ENCODE data around the gene NOTCH3.
A peak's percentile ranks its signal among the peaks of the same experiment; 100 is the strongest.

Gene NOTCH3

DNA sequence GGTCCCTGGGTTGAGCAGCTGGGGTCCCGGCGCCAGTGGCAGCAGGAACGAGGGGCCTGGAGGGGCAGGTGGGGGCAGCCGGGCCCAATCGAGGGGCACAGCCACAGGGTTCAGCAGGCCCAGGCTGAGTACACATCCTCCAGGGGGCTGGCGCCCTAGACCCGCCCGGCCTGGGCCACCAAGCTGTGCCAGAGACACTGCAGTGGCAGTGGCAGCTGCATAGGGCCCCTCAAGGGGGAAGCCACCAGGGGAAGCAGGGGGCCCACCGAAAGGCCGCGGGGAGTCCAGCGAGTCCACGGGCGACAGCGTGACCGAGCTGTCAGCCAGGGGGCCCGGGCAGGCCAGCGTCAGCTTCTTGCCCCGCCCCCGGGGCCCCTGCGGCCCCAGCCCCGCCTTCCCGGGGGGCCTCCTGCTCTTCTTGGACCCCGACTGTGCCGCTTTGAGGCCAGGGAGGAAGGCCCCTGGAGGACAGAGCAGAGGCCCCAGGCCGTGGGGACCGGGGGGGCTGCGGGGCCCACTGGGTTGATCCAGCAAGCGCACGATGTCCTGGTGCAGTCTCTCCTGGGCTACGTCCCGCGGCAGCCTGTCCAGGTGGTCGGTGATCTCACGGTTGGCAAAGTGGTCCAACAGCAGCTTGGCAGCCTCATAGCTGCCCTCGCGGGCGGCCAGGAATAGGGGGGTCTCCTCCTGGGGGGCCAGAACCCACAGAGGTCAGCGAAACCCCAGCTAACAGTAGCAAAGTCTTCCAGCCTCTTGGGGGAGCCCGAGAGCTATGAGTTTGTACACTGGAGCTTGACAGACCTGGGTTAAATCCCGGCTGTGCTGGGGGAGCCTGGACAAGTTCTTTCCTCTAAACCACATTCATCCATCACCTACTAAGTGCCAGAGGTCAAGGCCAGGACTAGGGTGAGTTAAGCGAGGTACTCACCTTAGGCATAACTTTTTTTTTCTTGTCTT lies 39.5 kb downstream of the NOTCH3 start:
- DNase-seq (ENCODE audit: low read depth) = no peak

DNA sequence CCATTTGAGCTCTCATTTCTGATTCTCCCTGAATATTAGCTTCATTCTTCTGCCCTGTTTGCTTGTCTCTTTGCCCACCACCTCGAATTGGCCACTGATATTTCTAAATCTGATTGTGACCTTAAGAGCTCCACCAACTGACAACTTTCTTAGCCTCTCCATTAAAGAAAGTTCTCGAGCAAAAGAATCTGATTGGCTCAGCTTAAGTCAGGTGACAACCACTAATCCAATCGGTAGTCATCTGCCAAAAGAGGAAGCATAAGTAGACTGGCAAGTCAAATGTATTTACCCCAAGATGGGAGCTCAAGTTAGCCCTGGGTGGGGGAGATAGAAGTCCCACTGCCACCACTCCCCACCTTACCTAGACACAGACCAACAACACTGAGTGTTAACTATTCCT lies 41.5 kb downstream of the NOTCH3 start:
- DNase-seq (ENCODE audit: low read depth) = no peak

DNA sequence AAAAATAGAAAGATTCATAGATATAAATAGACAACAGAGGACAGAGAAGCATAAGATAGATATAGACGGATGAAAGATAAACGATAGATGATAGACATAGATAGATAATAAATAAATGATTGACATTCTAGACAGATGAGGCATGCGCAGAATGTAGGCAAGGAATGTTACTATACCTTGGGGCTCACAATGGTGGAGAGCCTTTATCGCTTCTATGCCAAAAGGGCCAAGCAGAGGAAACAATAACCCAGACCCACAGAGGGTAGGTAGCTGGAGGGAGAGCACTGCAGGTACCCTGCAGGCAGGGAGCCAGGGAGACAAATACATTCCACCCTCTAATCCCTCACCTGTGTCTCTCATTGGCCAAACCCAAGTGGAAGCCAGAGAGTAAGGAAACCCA lies 44.4 kb downstream of the NOTCH3 start:
- DNase-seq (ENCODE audit: low read depth) = no peak

DNA sequence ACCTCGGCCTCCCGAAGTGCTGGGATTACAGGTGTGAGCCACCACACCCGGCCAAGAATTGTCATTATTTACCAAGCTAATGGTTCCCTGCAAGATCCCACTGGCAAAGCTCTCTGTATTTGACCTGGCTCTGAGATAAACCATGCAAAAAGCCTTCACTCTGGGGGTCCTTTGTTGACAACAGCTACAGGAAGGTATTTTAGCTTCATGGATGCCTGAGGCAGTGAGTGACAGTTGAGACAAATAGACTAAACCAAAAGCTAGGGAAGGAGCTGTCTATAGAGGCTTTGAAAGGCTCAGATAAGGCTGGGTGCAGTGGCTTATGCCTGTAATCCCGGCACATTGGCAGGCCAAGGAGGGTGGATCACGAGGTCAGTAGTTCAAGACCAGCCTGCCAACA lies 45.5 kb downstream of the NOTCH3 start:
- DNase-seq (ENCODE audit: low read depth) = no peak

DNA sequence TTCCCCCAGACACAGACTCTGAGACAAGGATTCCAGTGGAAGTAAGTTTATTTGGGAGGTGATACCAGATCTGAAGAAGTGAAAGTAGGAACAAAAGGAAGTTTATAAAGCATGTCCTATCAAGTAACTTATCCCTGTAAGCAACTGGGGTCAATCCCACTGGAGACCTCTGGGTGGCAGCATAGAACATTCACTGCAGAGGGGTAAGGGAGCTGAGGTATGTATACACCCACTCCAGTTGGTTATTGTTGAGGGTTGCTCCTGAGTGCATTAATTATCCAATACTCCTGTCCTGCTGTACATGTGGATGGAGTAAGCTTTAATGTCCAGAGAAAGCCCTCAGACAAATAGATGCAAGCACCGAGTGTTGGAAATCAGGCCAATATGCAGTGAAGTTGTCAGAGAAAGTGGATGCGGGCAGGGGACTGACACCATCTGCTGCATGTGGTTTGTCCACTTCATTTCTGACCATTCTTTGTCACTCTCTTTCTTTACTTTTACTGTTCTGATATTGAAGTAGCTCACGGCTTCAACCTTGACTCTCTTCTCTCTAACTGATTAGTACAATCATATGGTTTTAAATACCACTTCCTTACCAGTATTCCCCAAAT lies 46.7 kb downstream of the NOTCH3 start:
- DNase-seq (ENCODE audit: low read depth) = no peak

DNA sequence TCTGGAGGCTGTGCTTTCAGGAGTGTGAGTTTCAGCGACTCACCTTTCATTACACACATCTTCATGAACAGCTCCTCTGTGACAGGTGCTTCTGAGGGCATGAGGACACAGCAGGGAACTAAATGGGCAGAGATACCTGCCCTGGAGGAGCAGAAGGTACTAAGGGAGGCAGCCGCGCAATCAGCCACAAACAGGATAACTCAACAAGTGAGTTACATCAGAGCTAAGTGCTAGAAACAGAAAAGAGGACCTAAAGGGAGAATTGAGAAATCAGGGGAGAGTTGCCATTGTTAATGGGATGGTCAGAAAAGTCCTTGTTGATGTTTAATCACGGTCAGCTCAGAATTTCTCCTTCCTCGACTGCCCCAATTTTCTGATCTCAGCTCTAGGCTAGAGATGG lies 51.1 kb downstream of the NOTCH3 start:
- no peak for DNase-seq (ENCODE audit: low read depth)

DNA sequence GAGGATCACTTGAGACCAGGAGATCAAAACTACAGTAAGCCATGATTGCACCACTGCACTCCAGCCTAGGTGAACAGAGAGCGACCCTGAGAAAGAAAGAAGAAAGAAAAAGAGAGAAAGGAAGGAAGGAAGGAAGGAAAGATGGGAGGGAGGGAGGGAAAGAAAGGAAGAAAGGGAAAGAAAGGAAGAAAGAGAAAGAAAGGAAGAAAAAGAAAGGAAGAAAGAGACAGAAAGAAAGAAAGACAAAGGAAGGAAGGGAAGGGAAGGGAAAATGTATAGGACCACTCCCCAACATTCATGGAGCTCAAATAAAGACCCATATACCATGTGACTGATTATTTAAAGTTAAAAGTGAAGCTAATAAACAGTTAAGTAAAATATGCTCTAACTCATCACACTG lies 53.7 kb downstream of the NOTCH3 start:
- DNase-seq (ENCODE audit: low read depth) = no peak

DNA sequence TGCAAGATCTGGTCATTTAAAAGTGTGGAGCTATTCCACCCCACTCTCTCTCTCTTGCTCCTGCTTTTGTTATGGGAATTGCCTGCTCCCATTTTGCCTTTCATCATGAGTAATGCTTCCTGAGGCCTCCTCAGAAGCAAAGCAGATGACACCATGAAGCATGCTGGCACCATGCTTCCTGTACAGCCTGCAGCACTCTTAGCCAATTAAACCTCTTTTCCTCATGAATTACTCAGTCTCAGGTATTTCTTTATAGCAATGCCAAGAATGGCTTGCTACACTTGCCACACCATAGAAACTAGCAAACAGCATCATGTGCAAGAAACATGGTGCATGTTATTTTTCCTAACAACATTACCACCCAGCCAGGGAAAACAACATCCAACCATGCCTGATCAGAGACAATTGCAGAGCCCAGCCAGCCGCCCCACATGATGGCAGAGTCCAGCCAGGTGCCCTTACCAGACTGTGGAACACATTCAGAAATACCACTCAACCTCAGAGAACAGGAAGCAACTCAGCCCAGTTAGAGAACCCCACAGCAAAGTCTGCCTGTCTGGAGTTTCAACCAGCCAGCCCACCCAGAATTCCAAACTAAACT lies 56.6 kb downstream of the NOTCH3 start:
- DNase-seq (ENCODE audit: low read depth) = no peak

DNA sequence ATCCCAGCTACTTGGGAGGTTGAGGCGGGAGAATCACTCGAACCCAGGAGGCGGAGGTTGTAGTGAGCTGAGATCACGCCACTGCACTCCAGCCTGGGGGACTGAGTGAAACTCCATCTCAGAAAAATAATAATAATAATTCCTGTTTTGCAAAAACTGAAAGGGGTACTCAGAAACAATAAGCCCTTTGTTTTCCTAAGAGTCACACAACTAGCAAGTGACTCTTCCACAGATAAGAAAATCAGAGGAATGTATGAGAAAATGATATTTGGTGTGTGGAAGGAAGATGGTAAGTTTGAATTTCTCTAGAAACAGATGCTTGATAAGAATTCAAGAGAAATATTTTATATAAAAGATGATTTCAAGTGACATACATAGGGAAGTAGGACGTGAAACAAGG lies 58.5 kb downstream of the NOTCH3 start:
- no peak for DNase-seq (ENCODE audit: low read depth)

DNA sequence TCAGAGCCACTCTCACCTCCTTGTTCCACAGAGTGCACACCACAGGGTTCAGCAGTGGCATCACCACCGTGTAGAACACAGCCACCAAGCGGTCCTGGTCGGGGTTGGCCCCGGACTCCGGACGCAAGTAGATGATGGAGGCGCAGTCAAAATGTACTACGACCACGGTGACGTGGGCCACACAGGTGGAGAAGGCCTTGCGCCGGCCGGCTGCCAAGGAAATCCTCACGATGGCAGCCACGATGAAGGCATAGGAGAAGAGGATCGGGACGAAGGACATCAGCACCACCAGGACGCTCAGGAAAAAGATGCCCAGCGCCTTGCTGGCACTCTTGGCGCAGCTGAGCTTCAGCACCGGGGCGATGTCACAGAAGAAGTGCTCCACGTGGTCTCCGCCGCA lies 59.7 kb downstream of the NOTCH3 start:
- DNase-seq (ENCODE audit: low read depth) = no peak

DNA sequence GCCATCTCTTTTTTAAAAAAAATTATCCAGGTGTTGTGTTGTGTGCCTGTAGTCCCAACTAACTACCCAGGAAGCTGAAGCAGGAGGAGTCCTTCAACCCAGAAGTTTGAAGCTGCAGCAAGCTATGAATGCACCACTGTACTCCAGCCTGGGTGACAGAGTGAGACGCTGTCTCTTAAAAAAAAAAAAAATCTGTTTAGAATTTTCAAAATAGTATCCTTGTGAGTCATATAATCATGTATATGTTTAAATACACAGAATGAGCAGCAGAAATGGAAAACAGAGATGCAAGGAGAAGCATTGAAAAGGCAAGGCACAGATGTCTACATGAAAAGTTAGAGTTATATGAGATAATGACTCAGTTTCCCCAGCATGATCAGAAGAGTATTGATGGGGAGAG lies 62.4 kb downstream of the NOTCH3 start:
- DNase-seq (ENCODE audit: low read depth) = no peak

DNA sequence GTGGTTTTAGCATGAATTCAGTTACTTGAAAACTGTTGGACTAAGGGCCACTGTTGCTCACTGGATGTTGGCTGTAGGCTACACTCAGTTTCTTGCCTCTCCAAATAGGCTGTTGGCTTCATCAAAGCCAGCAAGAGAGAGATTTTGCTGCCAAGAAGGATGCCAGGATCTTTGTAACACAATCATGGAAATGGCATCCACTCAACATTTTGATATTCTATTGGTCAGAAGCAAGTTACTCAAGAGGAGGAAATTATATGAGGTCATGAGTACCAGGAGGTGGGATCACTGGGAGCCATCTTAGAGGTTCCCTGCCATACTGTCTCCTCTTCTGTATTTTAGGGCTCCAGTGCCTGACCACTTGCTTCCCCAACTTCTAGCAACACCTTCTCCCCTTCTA lies 63.0 kb downstream of the NOTCH3 start:
- no peak for DNase-seq (ENCODE audit: low read depth)

DNA sequence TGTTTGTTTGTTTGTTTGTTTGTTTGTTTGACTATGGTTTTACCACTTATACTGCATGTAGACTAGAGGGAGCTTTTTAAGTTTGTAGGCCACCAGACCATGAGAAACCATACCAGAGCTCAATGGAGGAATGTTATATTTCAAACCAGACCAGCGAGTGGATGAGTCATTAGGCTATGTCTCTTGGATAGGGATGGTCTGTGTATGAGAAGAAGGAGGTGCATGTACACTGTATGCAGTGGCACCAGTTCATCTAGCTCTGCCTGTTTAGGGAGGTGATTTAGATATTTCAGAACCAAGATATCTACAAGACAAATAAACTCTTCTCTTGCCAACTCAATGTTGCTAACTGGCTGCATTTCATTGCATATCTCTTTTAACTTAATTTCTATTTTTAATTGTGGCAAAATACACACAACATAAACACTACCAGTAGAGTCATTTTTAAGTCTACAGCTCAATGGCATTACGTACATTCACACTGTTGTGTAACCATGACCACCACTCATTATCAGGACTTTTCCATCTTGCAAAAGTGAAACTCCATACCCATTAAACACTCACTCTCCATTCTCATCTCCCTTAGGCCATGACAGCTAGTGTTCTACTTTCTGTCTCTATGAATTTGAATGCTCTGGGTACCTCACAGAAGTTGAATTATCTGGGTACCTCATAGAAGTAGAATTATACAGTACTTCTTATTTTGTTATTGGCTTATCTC lies 64.4 kb downstream of the NOTCH3 start:
- no peak for DNase-seq (ENCODE audit: low read depth)

DNA sequence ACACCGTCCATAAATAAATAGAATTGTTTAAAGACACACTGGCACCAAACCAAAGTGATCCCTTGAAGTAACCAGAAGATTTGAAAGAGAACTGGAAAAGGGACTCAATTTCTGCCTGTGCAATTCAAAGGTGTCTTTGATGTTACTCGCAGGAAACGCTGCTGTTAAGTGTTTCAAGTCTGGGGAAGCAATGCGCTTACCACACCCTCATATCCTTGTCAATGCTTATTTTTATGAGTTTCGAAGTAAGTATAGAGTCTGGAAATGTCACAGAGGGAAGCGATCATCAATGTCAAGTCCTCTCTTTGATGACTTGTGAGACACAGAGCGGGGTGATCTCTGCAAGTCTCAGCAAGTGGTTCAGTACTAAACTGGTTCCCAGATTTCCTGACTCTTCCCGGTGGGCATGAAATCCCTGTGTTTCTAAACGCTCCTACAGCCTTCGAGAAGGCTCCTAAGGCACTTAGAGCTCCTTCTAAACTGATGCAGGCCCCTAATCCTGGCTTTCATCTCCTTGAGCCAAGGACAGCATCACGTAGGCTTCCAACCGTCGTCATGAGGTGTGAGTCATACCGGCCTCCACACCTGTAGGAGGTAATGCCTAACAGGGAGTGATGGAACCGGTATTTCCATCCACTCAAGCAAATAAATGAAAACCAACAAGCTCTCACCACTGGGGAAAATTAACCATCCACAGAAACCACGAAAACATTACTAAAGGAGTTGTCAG lies 70.8 kb downstream of the NOTCH3 start:
- no peak for DNase-seq (ENCODE audit: low read depth)

DNA sequence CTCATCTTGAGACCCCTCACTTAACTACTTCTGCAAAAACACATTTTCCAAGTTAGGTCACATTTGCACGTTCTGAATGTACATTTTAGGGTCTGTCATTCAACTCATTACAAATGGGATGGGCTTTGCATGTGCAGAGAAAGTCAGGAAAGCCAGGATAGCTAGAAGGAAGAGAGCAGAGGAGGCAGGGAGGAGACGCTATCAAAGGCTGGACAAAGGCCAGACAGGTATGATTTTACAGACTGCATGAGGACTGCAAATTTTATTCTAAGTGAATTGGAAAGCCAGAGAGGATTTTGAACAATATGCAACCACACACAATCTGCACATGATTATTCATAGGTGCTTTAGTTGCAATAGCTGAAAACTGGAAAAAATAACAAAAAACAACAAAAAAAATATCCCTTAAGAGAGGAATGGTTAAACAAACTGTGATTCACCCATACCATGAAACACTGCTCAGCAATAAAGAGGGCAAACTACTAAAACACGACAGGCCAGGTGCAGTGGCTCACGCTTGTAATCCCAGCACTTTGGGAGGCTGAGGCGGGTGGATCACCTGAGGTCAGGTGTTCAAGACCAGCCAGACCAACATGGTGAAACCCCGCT lies 72.5 kb downstream of the NOTCH3 start:
- DNase-seq (ENCODE audit: low read depth) = no peak

DNA sequence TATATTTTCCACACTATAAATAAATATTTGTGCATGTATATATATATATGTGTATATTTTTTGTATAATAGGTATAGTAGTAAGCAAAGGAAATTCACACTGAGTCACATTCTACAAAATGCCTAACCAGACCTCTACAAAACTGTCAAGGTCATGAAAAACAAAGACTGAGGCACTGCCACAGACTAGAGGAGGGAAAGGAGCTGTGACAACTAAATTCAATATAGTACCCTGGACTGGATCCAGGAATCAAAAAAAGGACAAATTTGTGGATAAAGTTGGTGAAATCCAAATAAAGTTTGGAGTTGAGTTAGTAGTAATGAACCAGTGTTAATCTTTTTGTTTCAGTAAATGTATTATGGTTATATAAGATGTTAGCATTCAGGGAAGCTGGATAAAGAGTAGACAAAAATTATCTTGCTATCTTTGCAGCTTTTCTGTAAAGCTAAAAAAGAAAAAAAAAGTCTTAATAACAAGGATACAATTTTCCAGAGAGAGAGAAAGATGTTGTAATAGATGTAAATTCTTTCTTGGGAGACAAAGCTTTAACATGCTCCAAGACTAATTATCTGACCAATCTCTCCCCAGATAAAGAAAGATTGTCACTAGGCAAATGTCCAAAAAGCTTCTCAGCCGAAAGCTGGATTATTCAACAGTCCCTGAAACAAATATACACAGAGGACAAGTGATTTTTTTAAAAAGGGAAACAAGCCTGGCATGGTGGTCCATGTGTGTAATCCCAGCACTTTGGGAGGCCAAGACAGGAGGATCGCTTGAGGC lies 74.5 kb downstream of the NOTCH3 start:
- no peak for DNase-seq (ENCODE audit: low read depth)

DNA sequence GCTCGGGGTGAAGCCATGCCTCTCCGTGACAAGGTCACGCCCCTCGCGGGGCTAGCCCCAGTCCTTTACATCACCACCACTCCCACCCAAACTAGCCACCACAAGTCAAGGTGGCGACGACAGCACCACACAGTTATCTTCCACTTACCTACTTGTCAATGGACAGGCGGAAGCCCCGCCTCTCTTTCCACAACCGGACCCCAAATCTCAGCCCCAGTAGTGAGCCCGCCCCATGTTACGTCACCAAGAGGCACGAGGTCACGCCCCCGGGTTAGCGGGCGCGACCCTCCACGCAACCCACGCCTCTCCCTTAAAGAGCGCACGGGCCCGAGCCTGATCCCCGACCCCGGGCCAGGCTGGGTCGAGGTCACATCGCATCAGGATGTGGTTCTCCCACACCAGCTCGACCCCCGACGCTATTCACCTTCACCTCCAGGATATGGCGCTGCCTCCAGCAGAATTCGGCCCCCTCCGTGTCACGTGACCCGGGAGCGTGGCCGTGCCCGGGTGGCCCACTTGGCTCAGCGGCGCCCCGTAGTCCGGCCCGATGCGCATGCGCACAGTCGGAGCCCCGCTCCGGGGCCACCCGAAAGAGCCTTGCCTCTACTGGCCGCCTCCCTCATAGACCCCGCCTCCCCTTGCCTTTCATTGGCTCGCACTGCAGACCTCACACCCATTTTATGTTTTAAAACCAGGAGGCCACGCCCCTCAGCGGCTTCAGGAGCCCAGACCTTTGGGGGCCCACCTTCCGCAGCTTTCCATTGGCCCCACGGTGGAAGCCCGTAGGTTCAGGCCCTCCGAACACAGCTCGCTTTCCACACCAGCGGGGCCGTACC lies 75.3 kb downstream of the NOTCH3 start:
- peak; percentile 79 for DNase-seq (ENCODE audit: low read depth)

DNA sequence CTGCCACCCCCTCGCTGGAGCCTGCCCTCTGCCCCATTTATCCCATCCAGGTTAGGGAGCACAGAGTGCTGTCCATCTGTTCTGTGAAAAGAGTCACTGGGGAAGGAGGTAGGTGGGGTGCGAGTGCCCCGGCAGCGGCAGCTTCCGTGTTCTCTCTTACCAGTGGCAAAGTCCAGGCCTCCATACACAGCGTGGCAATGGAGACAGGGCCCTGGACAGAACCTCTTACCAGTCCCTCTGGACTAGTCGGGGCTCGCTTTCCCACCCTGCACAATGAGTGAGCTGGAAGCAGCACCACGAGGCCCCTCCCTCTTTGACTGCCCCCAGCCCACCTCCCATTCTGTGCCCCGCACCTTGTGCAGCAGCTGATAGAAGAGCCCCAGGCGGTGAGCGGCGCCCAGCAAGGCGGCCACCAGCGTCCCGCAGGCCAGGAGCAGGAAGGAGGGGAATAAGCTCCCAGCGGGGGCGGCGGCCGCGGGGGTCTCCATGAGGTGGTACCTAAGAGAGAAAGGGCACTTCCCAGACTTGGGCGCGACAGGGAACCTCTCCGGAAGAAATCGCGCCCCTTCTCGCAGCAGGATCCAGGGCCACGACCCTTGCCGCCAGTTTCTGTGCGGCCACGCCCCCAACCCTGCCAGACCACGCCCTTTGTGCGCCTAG lies 76.1 kb downstream of the NOTCH3 start:
- DNase-seq (ENCODE audit: low read depth) = no peak

DNA sequence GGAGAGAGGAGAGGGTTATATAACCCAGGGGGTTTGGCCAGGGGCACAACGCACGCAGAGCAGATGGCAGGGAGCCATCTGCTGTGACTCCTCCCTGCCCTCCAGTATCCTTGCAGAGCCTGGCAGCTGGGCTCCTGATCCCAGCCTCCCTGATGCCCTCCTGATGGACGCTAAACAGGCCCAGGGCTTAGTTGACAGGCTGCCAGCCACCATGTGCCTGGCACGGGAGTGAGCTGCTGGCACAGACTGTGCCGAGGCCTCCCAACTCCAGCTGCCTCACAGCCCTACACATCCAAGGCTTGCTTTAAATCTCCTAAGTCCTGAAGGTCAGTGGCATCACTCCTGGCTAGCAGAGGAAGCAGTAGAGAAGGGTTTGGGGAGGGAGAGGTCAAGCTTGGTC lies 76.9 kb downstream of the NOTCH3 start:
- DNase-seq (ENCODE audit: low read depth) = no peak

Measured in GM04503 (cell line).